Measurements from ENCODE around the gene ARL8A. TPM values are rescaled to one million over a fixed set of nuclear protein-coding genes. Genes with fewer than 3 reads are reported as not detected.

Gene ARL8A
- total and polyA plus RNA-seq, 10 of the 15 experiments (the other 5 are each of a cell fraction or from before 2014, with no cell fraction given) = 0.34 to 49.2 (median 15.4) TPM

DNA sequence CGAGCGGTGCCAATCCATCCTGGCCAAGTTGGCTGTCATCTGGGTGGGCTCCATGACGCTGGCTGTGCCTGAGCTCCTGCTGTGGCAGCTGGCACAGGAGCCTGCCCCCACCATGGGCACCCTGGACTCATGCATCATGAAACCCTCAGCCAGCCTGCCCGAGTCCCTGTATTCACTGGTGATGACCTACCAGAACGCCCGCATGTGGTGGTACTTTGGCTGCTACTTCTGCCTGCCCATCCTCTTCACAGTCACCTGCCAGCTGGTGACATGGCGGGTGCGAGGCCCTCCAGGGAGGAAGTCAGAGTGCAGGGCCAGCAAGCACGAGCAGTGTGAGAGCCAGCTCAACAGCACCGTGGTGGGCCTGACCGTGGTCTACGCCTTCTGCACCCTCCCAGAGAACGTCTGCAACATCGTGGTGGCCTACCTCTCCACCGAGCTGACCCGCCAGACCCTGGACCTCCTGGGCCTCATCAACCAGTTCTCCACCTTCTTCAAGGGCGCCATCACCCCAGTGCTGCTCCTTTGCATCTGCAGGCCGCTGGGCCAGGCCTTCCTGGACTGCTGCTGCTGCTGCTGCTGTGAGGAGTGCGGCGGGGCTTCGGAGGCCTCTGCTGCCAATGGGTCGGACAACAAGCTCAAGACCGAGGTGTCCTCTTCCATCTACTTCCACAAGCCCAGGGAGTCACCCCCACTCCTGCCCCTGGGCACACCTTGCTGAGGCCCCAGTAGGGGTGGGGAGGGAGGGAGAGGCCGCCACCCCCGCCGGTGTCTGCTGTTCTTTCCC is 16.5 kb downstream of the ARL8A start:
- POLR2A ChIA-PET = no interaction called here
- ATAC-seq (no peak), FAIRE-seq (no peak)

GRCh38 chr1:202127061-202127460 is 17.5 kb downstream of the ARL8A start:
- CTCF ChIA-PET = interaction anchor here (5.3 kb wide), 1 partner anchor 9 kb away, joined by 29 read pairs; no protein-coding TSS in a partner anchor
- H2AFZ ChIP-seq (ENCODE audit: control insufficient read depth, low read depth, low read length) = no peak overlapping the region
- H3K79me2 ChIP-seq (ENCODE audit: control insufficient read depth, insufficient read depth, low read length) = no peaks in the 10 kb centered on the region
- H3K36me3 ChIP-seq (ENCODE audit: control insufficient read depth in 2 of 2, insufficient read depth in 2 of 2, low read length in 1 of 2) = no peaks in the 10 kb centered on the region; a peak in 2 of 4 replicates
- intact Hi-C loops (cut with micrococcal nuclease; ENCODE audit: unreplicated experiment) (no loop called here), in situ Hi-C loops (cut with MboI) (no loop called here)
- 71% methylated on average over 6 of the region's 6 CpGs for WGBS (ENCODE audit: insufficient coverage, insufficient replicate concordance, low lambda C conversion rate, missing lambda C conversion rate)
- no peak overlapping the region for H3K4me3 ChIP-seq
- no peaks in the 10 kb centered on the region for H3K9me3 ChIP-seq (replicated peaks; ENCODE audit: control insufficient read depth, insufficient read depth, low read length)
- no peak overlapping the region for H3K9ac ChIP-seq (ENCODE audit: control insufficient read depth, insufficient read depth, low read length)
- no peaks in the 10 kb centered on the region for H3K4me1 ChIP-seq (ENCODE audit: control insufficient read depth, insufficient read depth, low read length)
- BruUV-seq (replicated peaks) = no TSS peak
- FAIRE-seq (no peak), ATAC-seq (no peak), DNase-seq (ENCODE audit: low read depth, low spot score) (no peak)
- SMC1A ChIA-PET (ENCODE audit: uncharacterized antibody, unreplicated experiment) = no interaction called here
- peaks cover 0 to 2% of the 10 kb centered on the region in 2 experiments for H3K27me3 ChIP-seq (replicated peaks in 1 of 2; ENCODE audit: control insufficient read depth in 2 of 2, insufficient read depth in 2 of 2, low read length in 1 of 2)
- POLR2A ChIA-PET = no interaction called here
- RAD21 ChIA-PET (ENCODE audit: unreplicated experiment) = no interaction called here
- no peak overlapping the region for H3K27ac ChIP-seq (ENCODE audit: control insufficient read depth, insufficient read depth)
- H3K4me2 ChIP-seq (ENCODE audit: control insufficient read depth, insufficient read depth) = no peak overlapping the region
- peaks cover 3% of the 10 kb centered on the region; the same call in 1 of the 2 replicates for H4K20me1 ChIP-seq (ENCODE audit: control insufficient read depth, insufficient read depth)
- no peak for TF ChIP-seq RBBP5 (conservative IDR thresholded peaks at IDR 0.05)
- no peak for TF ChIP-seq ZNF622 (IDR thresholded peaks at IDR 0.05)
- no peak for TF ChIP-seq GATAD2B (conservative IDR thresholded peaks at IDR 0.05; ENCODE audit: low read depth)
- no peak for TF ChIP-seq NFYA (IDR thresholded peaks at IDR 0.05; ENCODE audit: borderline replicate concordance, low read depth, low read length)
- no peak for TF ChIP-seq ZNF274 (IDR thresholded peaks at IDR 0.05; ENCODE audit: insufficient read depth, insufficient read length)
- no peak for TF ChIP-seq ZBTB40 (IDR thresholded peaks at IDR 0.05; ENCODE audit: borderline replicate concordance)
- no peak for TF ChIP-seq BHLHE40 (IDR thresholded peaks at IDR 0.05; ENCODE audit: borderline replicate concordance in 1 of 2, low read depth in 2 of 2, low read length in 1 of 2)
- TF ChIP-seq TBL1XR1 (IDR thresholded peaks at IDR 0.05; ENCODE audit: low read depth, low read length) = no peak

More for the DNA sequence above, 16.5 kb downstream of the ARL8A start:
- Histone ChIP-seq H3K4me2 (ENCODE audit: control insufficient read depth, insufficient read depth) (no peak overlapping the region), H3K4me3 (no peak overlapping the region), H2AFZ (ENCODE audit: control insufficient read depth, low read depth, low read length) (no peak overlapping the region), H3K27me3 (replicated peaks in 1 of 2; ENCODE audit: control insufficient read depth in 2 of 2, insufficient read depth in 2 of 2, low read length in 1 of 2) (peaks cover 0 to 2% of the 10 kb centered on the region in 2 experiments), H3K79me2 (ENCODE audit: control insufficient read depth, insufficient read depth, low read length) (no peaks in the 10 kb centered on the region), H3K36me3 (ENCODE audit: control insufficient read depth in 2 of 2, insufficient read depth in 2 of 2, low read length in 1 of 2) (peaks cover 0 to 5% of the 10 kb centered on the region in 2 experiments; a peak in 3 of 4 replicates), H3K9me3 (replicated peaks; ENCODE audit: control insufficient read depth, insufficient read depth, low read length) (no peaks in the 10 kb centered on the region), H3K9ac (ENCODE audit: control insufficient read depth, insufficient read depth, low read length) (no peak overlapping the region), H3K27ac (ENCODE audit: control insufficient read depth, insufficient read depth) (no peak overlapping the region), H3K4me1 (ENCODE audit: control insufficient read depth, insufficient read depth, low read length) (no peaks in the 10 kb centered on the region), H4K20me1 (ENCODE audit: control insufficient read depth, insufficient read depth) (peaks cover 3% of the 10 kb centered on the region; the same call in 1 of the 2 replicates)
- in situ Hi-C loops (cut with MboI) (no loop called here), intact Hi-C loops (cut with micrococcal nuclease; ENCODE audit: unreplicated experiment) (no loop called here)
- no peak for TF ChIP-seq BCL11A (IDR thresholded peaks at IDR 0.05; ENCODE audit: low read depth, low read length)
- no TSS peak for BruUV-seq (replicated peaks)
- ChIA-PET RAD21 (ENCODE audit: unreplicated experiment) (no interaction called here), SMC1A (ENCODE audit: uncharacterized antibody, unreplicated experiment) (no interaction called here), CTCF (interaction anchor here (1.2 kb wide), 1 partner anchor 122 kb away, joined by 3 read pairs; no protein-coding TSS in a partner anchor)
- DNase-seq (ENCODE audit: low read depth, low spot score) = no peak
- WGBS (ENCODE audit: insufficient coverage, insufficient replicate concordance, low lambda C conversion rate, missing lambda C conversion rate) = 72% methylated on average over 25 of the region's 26 CpGs

All from GM12878 (cell line).